ENCODE data around the gene TOM1L2. TPM values are rescaled to one million over a fixed set of nuclear protein-coding genes. Genes with fewer than 3 reads are reported as not detected.

Gene TOM1L2
- total RNA-seq, 1 donor from 2014 or later = 88.6 TPM

DNA sequence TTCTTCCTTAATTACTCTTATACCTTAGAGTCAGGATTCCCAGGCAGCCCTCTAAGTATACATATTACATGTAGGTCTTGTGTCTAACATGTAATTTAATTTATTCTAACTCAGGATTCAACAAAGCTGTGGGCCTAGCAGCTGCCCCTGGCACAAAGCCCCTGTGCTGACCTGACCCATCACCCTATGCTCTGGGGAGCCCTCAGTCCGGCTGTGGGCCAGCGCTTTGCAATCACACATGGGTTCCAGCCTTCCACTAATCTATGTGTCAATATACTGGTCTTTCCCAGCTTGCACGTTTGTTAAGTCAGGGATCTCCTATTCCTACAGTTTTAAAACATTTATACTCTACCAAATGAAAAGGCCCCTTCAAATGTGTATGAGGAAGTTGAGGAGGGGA lies 72.7 kb downstream of the TOM1L2 start:
- Histone ChIP-seq H3K4me3 (no peak overlapping the region), H3K9me3 (no peaks in the 10 kb centered on the region), H3K36me3 (peaks cover 0 to 26% of the 10 kb centered on the region in 2 donors), H3K27me3 (no peaks in the 10 kb centered on the region), H3K27ac (peak overlapping the region; percentile 69), H3K4me1 (peaks cover 35% of the 10 kb centered on the region)
- intact Hi-C loops (cut with DNase I) = no loop called here
- TF ChIP-seq POLR2A (IDR thresholded peaks at IDR 0.05) = no peak
- TF ChIP-seq POLR2AphosphoS5 (IDR thresholded peaks at IDR 0.05; ENCODE audit: insufficient read depth in 1 of 2, low read depth in 1 of 2) = no peak
- no peak for TF ChIP-seq CTCF (IDR thresholded peaks at IDR 0.05)
- DNase-seq (ENCODE audit: extremely low spot score in 2 of 2) = no peak

- H3K36me3 ChIP-seq = peaks cover 0 to 26% of the 10 kb centered on the region in 2 donors
- H3K9me3 ChIP-seq = no peaks in the 10 kb centered on the region
- no peaks in the 10 kb centered on the region for H3K27me3 ChIP-seq
- intact Hi-C loops (cut with DNase I) = no loop called here
- TF ChIP-seq POLR2AphosphoS5 (IDR thresholded peaks at IDR 0.05; ENCODE audit: insufficient read depth in 1 of 2, low read depth in 1 of 2) = no peak
- TF ChIP-seq POLR2A (IDR thresholded peaks at IDR 0.05) = no peak
- no peak for TF ChIP-seq CTCF (IDR thresholded peaks at IDR 0.05)
- peaks cover 35% of the 10 kb centered on the region for H3K4me1 ChIP-seq
- H3K4me3 ChIP-seq = no peak overlapping the region
- DNase-seq (ENCODE audit: extremely low spot score in 2 of 2) = no peak
- H3K27ac ChIP-seq = no peak overlapping the region
Observed at GRCh38 chr17:17898673-17899072, 73.5 kb downstream of the TOM1L2 start.

GRCh38 chr17:17897442-17897841 lies 74.8 kb downstream of the TOM1L2 start:
- TF ChIP-seq POLR2A (IDR thresholded peaks at IDR 0.05) (no peak), CTCF (IDR thresholded peaks at IDR 0.05) (no peak), POLR2AphosphoS5 (IDR thresholded peaks at IDR 0.05; ENCODE audit: insufficient read depth in 1 of 2, low read depth in 1 of 2) (no peak)
- Histone ChIP-seq H3K27ac (no peak overlapping the region), H3K9me3 (no peaks in the 10 kb centered on the region), H3K4me1 (peaks cover 34% of the 10 kb centered on the region), H3K36me3 (peaks cover 0 to 26% of the 10 kb centered on the region in 2 donors), H3K4me3 (no peak overlapping the region), H3K27me3 (no peaks in the 10 kb centered on the region)
- intact Hi-C loops (cut with DNase I) = no loop called here
- DNase-seq (ENCODE audit: extremely low spot score in 2 of 2) = no peak

- Histone ChIP-seq H3K36me3 (peaks cover 0 to 26% of the 10 kb centered on the region in 2 donors), H3K4me3 (no peak overlapping the region), H3K27ac (no peak overlapping the region), H3K27me3 (no peaks in the 10 kb centered on the region), H3K9me3 (no peaks in the 10 kb centered on the region), H3K4me1 (peaks cover 27% of the 10 kb centered on the region)
- intact Hi-C loops (cut with DNase I) = no loop called here
- DNase-seq (ENCODE audit: extremely low spot score in 2 of 2) = no peak
- TF ChIP-seq CTCF (IDR thresholded peaks at IDR 0.05) = no peak
- no peak for TF ChIP-seq POLR2A (IDR thresholded peaks at IDR 0.05)
- TF ChIP-seq POLR2AphosphoS5 (IDR thresholded peaks at IDR 0.05; ENCODE audit: insufficient read depth in 1 of 2, low read depth in 1 of 2) = no peak
Observed at GRCh38 chr17:17896746-17897145, 75.5 kb downstream of the TOM1L2 start.

DNA sequence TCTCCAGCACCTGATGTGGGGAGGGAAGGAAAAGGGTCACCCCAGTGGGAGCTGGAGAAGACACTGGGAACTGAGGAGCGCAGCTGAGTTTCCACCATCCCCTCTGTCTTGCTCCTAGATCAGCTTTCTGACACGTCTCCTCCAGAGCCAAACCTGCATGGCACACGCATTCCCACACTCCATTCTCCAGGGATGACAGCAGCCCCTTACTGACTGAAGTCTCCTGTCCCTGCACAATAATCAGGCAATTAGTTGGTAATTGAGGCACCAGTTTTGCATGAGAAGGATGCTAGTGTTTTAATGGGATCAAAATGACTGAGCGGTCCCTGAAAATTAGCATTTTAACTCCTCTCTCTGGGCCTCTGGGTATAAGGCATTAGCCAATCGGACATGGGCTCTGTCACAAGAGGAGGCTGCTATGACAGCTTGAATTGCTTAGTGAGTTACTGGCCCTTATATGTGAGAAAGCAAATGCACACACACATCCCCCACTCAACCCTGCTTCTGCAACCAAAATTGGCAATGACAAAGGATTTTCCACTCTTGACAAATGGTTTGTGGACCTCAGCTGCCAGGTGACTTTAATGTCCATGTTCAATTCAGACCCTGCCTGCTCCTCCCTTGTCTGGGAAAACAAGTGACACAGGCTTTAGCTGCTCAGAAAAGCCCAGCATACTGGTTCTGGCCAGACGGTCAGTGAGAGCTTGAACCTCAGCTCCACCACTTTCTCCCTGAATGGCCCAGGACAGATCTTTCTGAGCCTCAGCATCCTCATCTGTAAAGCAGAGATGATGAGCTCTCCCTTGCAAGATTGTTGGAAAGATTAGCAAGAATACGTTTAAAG lies 78.2 kb downstream of the TOM1L2 start:
- peaks cover under 1% of the 10 kb centered on the region for H3K4me1 ChIP-seq
- DNase-seq (ENCODE audit: extremely low spot score in 2 of 2) = no peak
- TF ChIP-seq POLR2A (IDR thresholded peaks at IDR 0.05) = no peak
- TF ChIP-seq CTCF (IDR thresholded peaks at IDR 0.05) = no peak
- TF ChIP-seq POLR2AphosphoS5 (IDR thresholded peaks at IDR 0.05; ENCODE audit: insufficient read depth in 1 of 2, low read depth in 1 of 2) = no peak
- intact Hi-C loops (cut with DNase I) = no loop called here
- H3K9me3 ChIP-seq = no peaks in the 10 kb centered on the region
- no peak overlapping the region for H3K4me3 ChIP-seq
- H3K27ac ChIP-seq = no peak overlapping the region
- peaks cover 0 to 26% of the 10 kb centered on the region in 2 donors for H3K36me3 ChIP-seq
- no peaks in the 10 kb centered on the region for H3K27me3 ChIP-seq
